ENCODE data around the gene HSPA1B.
A peak's percentile ranks its signal among the peaks of the same experiment; 100 is the strongest.

The HSPA1B gene

DNA sequence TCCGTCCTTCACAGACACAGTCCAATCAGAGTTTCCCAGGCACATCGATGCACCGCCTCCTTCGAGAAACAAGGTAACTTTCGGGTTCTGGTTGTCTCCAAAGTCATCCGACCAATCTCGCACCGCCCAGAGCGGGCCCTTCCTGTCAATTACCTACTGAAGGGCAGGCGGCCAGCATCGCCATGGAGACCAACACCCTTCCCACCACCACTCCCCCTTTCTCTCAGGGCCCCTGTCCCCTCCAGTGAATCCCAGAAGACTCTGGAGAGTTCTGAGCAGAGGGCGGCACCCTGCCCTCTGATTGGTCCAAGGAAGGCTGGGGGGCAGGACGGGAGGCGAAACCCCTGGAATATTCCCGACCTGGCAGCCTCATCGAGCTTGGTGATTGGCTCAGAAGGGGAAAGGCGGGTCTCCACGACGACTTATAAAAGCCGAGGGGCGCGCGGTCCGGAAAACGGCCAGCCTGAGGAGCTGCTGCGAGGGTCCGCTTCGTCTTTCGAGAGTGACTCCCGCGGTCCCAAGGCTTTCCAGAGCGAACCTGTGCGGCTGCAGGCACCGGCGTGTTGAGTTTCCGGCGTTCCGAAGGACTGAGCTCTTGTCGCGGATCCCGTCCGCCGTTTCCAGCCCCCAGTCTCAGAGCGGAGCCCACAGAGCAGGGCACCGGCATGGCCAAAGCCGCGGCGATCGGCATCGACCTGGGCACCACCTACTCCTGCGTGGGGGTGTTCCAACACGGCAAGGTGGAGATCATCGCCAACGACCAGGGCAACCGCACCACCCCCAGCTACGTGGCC, at the start of gene HSPA1B:
Gene HSPA1B (plus strand): TSS at position 453 of the 794 bp plus-strand sequence. CDS start 213 bp downstream, at position 666.
- peak within 1 kb of the TSS; percentile 34 to 65 (median 51) for H3K4me3 ChIP-seq
- H3K27ac ChIP-seq = peak within 1 kb of the TSS; percentile 53 to 98 (median 92)

DNA sequence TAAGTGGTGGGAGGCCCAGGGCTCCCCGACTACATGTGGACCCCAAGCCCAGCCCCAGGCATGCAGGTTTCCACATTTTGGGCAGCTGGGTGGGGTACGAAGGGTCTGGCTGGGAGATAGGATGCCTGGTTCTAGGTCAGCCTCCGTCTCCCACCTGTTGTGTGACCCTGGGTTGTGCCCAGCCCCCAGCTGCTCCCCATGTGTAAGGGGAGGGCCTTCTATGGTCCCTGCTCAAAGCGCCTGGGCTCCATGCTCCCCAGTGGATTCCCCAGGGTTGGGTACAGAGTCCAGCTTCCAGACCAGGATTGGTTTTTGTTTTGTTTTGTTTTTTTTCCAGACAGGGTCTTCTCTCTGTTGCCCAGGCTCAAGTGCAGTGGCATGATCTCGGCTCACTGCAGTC, 49.3 kb upstream of the HSPA1B start:
- Histone ChIP-seq H3K27ac (peak overlapping the region in 5 of 21 experiments; percentile 6 to 70 (median 64)), H3K4me3 (no peak overlapping the region)

DNA sequence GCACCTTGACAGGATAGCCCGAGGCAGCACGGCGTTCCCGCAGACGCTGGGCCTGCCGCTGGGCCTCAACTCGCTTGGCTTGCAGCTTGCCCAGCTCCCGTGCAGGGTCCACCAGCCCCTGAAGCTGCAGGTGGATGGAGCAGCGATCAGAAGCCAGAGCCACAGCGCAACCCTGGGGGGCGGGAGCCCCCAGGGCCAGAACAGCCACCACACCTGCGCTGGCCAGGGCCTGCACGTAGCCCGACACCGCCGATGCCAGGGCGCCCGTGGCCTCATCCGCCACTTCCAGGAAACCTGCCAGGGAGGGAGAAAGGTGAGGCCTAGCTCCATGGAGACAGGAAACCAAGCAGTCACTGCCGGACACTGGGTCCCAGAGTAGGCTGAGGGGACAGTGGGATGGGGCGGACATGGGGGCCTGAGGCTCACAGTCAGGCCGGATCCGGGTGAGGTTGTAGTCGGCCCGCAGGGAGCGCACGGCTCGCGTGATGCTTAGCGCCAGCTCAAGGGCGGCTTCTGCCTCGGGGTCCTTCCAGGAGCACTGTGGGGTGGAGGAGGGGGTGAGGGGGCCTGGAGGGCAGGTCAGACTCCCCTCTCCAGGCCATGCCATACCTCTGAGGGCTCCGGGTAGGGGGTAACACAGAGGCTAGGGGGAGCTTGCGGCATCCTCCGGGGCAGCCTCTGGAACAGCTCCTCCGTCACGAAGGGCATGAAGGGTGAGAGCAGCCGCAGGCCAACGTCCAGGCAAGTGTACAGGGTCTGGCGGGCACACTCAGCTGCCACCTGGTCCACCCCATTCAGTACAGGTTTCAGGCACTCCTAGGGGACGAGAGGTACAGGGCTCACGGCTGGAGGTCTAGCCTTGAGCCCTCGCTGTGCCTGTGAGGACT, 48.3 kb upstream of the HSPA1B start:
- no peak overlapping the region for H3K4me3 ChIP-seq
- H3K27ac ChIP-seq = no peak overlapping the region

DNA sequence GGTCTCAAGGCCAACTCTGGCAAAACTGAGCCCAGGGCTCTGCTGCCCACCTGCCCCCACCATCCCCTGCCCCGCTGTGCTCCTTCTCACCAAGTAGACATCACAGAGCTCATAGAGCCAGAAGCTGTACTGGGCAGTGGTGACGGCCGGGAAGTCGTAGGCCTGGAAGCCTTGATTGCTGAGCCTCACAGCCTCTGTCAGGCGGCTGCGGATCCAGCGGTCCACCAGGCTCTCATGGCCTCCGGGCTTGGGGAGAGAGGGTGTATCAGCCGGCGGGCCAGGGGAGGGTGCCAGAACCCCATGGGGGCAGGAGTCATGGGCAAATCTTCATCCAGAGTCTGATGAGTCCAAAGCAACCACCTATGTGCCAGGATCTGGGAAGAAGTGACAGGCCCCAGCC, 47.6 kb upstream of the HSPA1B start:
- no peak overlapping the region for H3K4me3 ChIP-seq
- no peak overlapping the region for H3K27ac ChIP-seq

DNA sequence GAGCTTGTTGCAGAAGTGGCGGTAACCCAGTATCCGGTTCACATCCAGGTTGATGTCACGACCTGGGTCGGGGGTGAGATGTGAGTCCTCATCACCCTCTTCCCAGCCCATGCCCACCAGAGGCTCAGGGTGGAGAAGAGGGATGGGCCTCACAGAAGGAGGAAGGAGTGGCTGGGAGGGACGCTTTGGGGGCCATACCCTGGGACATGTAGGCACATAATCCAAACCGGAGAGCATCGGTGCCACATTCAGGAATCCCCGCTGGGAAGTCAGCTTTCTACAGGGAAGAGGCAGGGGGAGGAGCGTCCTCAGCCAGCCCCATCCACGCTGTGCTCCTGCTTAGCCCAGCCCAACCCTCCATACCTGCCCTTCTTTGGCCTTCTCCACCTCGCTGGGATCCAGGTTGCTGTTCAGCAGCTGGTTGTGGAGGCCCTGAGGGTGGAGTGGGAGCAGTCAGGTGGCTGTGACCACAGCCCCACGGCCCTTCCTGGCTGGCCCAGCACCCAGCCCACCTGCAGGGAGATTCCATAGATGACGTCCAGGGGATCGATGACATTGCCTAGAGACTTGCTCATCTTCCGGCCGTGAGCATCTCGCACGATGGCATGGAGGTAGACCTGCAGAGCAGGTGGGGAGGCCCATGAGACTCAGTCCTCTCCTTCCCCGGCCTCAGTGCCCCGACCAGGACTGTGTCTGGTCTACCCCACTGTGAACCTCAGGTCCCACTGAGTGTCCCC, 46.9 kb upstream of the HSPA1B start:
- Histone ChIP-seq H3K27ac (no peak overlapping the region), H3K4me3 (no peak overlapping the region)

DNA sequence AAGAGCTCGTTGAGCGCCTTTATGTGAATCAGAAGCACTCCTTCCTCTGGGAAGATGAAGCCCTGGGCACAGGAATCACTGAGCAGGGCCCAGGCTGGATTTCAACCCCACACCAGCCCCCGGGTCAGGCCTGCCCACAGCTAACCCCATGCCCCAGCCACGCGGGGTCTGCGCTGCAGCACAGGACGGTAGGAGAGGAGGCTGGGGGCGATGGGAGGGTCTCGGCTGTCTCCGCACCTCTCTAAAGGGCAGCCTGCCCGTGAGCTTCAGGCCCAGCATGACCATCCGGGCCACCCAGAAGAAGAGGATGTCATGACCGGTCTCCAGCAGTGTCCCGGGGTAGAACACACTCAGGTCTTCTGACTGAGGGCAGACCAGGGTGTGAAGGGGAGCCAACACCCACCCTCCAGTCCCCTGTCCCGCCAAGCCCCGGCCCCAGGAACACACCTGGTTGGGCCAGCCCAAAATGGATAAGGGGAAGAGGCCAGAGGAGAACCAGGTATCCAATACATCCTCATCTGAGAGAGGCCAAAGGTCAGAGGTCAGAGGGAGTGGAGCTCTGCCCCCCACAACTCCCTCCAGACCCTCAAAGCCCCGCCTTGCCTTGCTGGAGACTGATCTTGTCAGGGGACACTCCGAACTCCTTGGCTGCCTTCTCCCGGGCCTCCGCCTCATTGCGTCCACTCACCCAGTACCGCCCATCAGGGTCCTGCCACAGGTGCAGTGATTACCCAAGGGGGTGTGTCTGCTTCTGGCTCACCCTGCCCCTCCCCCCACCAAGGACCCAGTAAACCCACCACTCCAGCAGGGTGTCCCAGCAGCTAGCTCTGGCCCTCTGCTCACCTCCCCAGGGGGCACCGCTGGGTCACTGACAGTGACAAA, 46.1 kb upstream of the HSPA1B start:
- Histone ChIP-seq H3K27ac (no peak overlapping the region), H3K4me3 (no peak overlapping the region)

DNA sequence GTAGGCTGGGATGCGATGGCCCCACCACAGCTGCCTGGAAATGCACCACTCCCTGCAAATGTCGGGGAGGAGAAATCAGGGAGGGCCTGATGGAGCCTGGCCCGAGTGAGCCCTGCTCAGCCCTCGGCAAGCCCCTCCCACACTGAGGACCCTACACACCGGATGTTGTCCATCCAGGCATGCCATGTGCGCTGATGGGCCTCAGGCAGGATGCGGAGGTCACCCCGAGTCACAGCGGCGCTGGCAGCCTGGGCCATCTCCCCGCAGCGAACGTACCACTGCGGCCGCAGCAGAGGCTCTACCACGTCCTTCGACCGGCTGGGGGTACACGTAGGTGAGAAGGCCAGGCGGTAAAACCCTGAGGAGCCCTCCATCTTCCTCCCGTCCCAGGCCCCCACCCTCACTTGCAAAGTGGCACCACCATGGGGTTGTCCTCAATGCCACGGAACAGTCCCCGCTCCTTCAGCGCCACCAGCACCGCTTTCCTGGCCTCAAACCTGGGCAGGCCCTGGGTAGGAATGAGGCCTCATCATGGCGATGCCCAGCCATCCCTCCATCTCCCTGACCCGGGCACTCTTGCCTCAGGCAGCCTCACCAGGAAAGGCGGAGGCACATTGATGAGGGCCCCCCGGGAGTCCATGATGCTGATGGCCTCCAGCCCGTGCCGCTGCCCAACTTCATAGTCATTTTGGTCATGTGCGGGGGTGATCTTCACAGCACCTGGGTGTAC, 45.2 kb upstream of the HSPA1B start:
- Histone ChIP-seq H3K4me3 (no peak overlapping the region), H3K27ac (no peak overlapping the region)

DNA sequence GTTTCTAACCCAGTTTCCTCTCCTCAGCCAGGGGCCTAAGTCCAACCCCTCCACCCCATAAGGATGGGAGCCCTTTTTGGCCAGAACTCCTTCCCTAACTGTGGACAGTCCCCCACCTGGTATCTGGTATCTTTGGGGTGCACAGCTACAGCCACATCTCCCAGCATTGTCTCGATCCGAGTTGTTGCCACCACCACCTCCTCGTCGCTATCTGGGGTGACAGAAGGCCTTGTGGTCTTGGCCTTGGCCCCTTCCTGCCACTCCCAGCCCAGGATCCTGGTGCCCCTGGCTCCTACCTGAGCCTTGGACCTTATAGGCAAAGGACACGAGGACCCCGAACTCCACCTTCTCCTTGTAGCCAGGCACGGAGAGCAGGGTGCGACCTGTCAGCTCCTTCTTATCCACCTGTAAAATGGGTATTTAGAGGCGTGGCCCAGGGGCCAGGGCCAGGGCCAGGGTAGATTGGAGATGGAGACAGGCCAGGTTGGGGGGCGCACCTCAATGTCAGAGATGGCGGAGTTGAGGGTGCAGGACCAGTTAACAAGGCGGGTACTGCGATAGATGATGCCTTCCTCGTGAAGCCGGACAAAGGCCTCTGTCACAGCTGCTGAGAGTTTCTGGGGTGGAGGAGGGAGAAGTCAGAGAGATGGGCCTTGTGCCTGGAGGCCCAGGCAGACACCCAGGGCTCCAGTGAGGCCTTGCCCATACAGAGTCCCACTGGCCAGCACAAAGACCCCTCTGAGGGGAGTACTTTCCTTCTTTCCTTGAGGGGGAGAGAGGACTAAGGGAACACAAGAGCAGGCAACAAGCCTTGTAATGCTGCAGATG, 43.2 kb upstream of the HSPA1B start:
- H3K27ac ChIP-seq = no peak overlapping the region

DNA sequence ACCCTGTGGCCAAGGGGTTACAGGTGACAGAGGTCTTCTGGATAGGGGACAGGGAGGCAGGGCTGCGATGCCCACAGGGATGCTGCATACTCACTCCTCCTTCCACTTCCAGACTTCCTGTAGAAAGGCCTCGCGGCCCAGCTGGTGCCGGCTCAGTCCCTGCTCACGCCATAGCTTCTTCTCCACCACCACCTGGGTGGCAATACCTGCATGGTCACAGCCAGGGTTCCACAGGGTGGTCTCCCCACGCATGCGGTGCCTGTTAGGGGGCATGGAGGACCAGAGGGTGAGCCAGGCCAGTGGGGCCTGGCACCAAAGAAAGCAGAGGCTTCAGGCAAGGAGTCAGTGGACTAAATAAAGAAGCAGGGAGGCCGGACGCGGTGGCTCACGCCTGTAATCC, 42.1 kb upstream of the HSPA1B start:
- no peak overlapping the region for H3K27ac ChIP-seq
- no peak overlapping the region for H3K4me3 ChIP-seq

More for the DNA sequence above, 43.2 kb upstream of the HSPA1B start:
- no peak overlapping the region for H3K4me3 ChIP-seq

DNA sequence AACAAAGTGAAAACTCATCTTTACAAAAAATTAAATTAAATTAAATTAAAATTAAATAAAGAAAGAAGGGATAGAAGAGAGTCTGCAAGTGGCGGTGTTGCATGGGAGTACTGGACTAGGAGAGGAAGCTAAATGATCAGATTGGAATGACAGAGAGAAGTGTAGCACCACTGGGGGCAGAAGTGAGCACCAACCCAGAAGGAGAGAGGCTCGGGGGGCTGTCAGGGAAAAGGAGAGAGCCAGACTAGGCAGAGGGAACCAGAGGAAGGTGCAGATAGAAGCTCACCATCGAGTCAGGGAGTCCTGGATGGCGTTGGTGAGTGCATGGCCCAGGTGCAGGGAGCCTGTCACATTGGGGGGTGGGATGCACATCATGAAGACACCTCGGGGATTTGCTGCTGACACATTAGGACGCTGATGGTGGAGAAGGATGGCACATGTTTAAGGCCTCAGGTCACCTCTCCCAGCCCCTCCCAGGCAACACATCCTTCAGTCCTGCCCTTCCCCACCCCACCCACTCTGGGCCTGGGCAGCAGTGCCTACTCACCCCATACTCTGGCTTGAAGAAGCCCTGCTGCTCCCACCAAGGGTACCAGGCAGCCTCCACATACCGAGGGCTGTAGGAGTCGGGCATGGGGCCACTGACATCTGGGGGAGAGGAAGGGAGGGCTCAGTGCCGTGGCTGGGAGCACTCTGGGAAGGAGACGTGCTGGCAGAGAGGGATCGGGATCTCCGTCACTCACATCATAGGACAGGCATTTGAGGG, 36.0 kb upstream of the HSPA1B start:
- H3K27ac ChIP-seq = peak overlapping the region in 4 of 21 experiments; percentile 23 to 53 (median 42)

DNA sequence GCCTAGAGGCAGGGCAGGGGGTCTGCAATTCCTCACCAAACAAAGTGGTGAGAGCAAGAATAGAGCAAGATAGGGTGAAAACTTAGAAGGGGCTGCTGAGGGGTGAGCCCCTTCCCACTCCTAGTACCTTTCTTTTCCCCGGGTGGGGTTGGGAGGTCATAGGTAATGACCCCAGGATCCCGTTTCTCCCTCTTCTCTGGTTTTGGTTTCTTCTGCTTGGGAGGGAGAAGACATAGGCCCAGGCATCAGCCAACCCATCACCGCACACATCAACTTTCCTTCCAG, 35.5 kb upstream of the HSPA1B start:
- H3K27ac ChIP-seq = peak overlapping the region in 4 of 21 experiments; percentile 23 to 53 (median 42)
- H3K4me3 ChIP-seq = no peak overlapping the region

More for the DNA sequence above, 36.0 kb upstream of the HSPA1B start:
- no peak overlapping the region for H3K4me3 ChIP-seq

DNA sequence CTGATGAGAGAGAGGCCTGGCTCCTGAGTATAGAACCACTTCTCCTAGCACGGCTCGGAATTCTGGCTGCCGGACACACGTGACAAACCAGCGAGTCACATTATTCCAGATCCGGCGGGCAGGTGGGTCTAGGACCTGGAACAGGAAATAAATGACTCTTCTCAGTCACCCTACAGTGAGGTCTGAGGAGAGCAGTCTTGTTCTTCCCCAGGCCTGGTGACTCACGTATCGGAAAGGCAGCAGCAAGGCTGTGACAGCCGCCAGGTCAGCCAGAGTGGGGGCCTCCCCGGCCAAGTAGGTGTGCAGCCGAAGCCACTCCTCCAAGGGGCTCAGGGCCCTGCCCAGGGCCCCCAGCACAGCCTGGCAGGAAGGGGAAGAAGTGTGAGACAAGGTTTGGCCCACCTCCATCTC, 34.8 kb upstream of the HSPA1B start:
- H3K27ac ChIP-seq = peak overlapping the region in 5 of 21 experiments; percentile 17 to 35 (median 29)

DNA sequence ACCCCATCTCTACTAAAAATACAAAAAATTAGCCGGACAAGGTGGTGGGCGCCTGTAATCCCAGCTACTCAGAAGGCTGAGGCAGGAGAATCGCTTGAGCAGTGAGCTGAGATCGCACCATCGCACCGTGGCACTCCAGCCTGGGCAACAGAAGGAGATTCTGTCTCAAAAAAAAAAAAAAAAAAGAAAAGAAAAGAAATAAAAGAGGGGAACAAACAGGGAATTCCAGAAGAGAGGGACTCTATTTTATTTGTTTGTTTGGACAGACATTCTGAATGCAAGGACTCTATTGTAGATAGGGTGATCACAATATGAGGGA, 33.7 kb upstream of the HSPA1B start:
- Histone ChIP-seq H3K4me3 (peak overlapping the region in 1 of 7 experiments; percentile 84), H3K27ac (peak overlapping the region in 10 of 21 experiments; percentile 90 to 100 (median 98))

More for the DNA sequence above, 34.8 kb upstream of the HSPA1B start:
- no peak overlapping the region for H3K4me3 ChIP-seq

DNA sequence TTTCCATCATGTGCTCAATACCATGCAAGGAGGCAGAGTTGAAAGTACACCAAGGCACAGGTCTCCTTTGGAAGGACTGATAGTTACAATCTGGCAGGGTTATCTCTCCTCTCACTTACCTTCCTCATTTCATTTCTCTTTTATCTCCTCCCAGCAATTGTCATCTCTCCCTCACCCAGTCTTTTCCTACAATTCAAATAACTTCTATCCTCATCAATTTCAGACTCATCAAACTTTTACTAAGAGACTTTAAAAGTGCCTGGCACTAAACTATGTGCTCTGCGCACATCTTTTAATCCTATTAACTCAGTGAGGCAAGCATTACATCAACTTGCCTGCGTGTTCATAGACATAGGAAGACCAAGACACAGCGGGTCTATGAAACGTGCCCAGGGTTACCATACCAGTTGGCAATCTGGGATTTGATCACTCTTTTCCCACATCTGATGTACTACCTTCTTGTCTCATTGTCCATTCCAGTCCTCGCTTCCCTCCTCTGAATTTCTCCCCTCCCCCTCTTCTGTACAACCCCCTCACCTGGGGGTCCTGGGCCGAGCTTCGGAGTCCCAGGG, 33.2 kb upstream of the HSPA1B start:
- Histone ChIP-seq H3K27ac (peak overlapping the region; percentile 62 to 100 (median 98)), H3K4me3 (peak overlapping the region; percentile 74 to 92 (median 84))

DNA sequence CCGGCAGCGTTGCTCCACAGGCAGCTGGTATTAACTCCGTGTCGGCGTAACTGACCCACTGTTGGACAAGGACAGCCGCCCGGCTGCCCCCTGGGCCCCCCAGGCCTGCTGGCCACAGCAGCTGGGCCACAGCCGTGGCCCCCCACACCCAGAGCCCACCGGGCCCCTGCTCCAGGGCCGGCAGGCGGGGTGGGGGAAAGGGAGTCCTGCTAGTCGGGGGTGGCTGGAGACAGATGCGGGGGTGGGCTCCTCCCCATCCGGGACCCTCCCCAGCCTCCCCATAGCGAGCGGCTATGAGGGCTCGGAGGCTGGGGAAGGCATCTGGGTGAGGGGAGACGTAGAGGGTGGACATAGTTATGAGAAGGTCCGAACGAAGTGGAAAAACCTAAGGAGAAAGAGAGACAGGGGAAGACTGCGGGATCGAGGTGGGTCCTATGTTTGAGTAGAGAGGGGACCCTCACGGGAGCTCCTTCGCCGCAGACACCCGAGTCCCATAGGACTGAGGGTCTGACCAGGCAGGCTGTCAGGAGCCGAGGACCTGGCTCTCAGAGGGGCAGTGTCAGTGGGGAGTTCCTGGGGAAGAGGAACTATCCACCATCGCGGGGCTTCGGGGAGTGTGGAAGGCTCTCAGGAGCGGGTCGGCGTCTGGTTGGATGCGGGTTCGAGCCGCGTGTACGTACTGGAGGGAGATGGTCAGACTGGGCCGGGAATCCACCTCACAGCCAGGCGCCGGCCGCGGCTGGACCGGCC, 32.5 kb upstream of the HSPA1B start:
- Histone ChIP-seq H3K4me3 (peak overlapping the region; percentile 74 to 92 (median 84)), H3K27ac (peak overlapping the region; percentile 90 to 100 (median 98))
